Caco-2 (cell line): Measurements from ENCODE around the gene ASB1. TPM values are rescaled to one million over a fixed set of nuclear protein-coding genes. Genes with fewer than 3 reads are reported as not detected.

ENCODE experiments used
- BruUV-seq: library from RNA; stranded (reverse); fragments of 400-500 nt; replicated peaks from 2 replicates; lab custom pipeline; 2021; lab: Mats Ljungman, UMichigan
- CTCF ChIA-PET: fragments of 300-600 bp; sonication (Branson Sonifier 250); formaldehyde crosslinking; loops from one replicate; lab custom pipeline; 2022; ENCODE audit warnings: antibody characterized with exemption; lab: Charles Lee
- POLR2A ChIA-PET: fragments of 300-600 bp; sonication (Branson Sonifier 250); formaldehyde crosslinking; loops from one replicate; lab custom pipeline; 2022; ENCODE audit warnings: antibody characterized with exemption; lab: Charles Lee
- DNase-seq, 2 experiments: peaks; one replicate each; pipeline versions ENCODE4 v3.0.0 to v3.0.0-alpha.2; 2020 to 2022
- H3K27me3 ChIP-seq: replicated peaks from 2 replicates; pipeline ENCODE4 v1.6.0; 2011; ENCODE audit warnings: low read length; ENCODE audit not compliant: control insufficient read depth, insufficient read depth
- H3K36me3 ChIP-seq: 2 replicates; pipeline ENCODE4 v1.5.1; 2011; ENCODE audit warnings: low read length; ENCODE audit not compliant: control insufficient read depth, insufficient read depth
- H3K4me1 ChIP-seq: fragments of 250-450 bp; sonication (Bioruptor Pico); 2 replicates; pipeline ENCODE4 v1.5.1; 2020; ENCODE audit warnings: mild to moderate bottlenecking
- H3K4me3 ChIP-seq: 2 replicates; pipeline ENCODE4 v1.5.1; 2011; ENCODE audit warnings: low read depth, mild to moderate bottlenecking, control low read depth, low read length
- H3K9me3 ChIP-seq: fragments of 250-450 bp; sonication (Bioruptor Pico); 2 replicates; pipeline ENCODE4 v1.5.1; 2020; ENCODE audit warnings: mild to moderate bottlenecking, moderate library complexity
- H3K27ac Mint-ChIP-seq: one replicate; pipeline ENCODE4 v1.8.0; 2022; ENCODE audit warnings: mixed read lengths; ENCODE audit not compliant: unreplicated experiment
- H3K27me3 Mint-ChIP-seq: one replicate; pipeline ENCODE4 v1.8.0; 2022; ENCODE audit warnings: mixed read lengths; ENCODE audit not compliant: insufficient read depth, unreplicated experiment
- H3K36me3 Mint-ChIP-seq: one replicate; pipeline ENCODE4 v1.8.0; 2022; ENCODE audit warnings: mild to moderate bottlenecking, mixed read lengths; ENCODE audit not compliant: insufficient read depth, unreplicated experiment
- H3K4me1 Mint-ChIP-seq: one replicate; pipeline ENCODE4 v1.8.0; 2022; ENCODE audit warnings: low read depth, mixed read lengths; ENCODE audit not compliant: unreplicated experiment
- H3K4me3 Mint-ChIP-seq: one replicate; pipeline ENCODE4 v1.8.0; 2022; ENCODE audit warnings: mild to moderate bottlenecking, moderate library complexity, mixed read lengths; ENCODE audit not compliant: unreplicated experiment
- H3K9me3 Mint-ChIP-seq: one replicate; pipeline ENCODE4 v1.8.0; 2022; ENCODE audit warnings: mixed read lengths; ENCODE audit not compliant: unreplicated experiment
- intact Hi-C: fragments of 100-400 bp; cut with micrococcal nuclease; formaldehyde crosslinking; loops from one replicate; pipeline ENCODE4 v1.10.0; 2022; ENCODE audit not compliant: unreplicated experiment
- total RNA-seq: library from RNA; stranded (reverse); gene quantifications from 2 replicates; pipeline ENCODE4 v1.2.3, GENCODE V29; 2022
- TF ChIP-seq, protein P1 (sequence below), 2 experiments: fragments of 200-600 bp in 1 of 2; IDR thresholded peaks; 1 replicate in 1 of 2; 2 replicates in 1 of 2; pipeline versions ENCODE4 v1.5.1 to v1.8.0; 2011 to 2022; ENCODE audit warnings: antibody characterized with exemption in 1 of 2, control low read depth in 1 of 2, inconsistent platforms in 1 of 2, low read depth in 1 of 2, low read length in 1 of 2, mild to moderate bottlenecking in 1 of 2, moderate library complexity in 1 of 2; ENCODE audit not compliant: insufficient read depth in 1 of 2, severe bottlenecking in 1 of 2, unreplicated experiment in 1 of 2

ASB1 gene
- total RNA-seq, 1 experiment from 2014 or later, result 16.9 TPM

DNA sequence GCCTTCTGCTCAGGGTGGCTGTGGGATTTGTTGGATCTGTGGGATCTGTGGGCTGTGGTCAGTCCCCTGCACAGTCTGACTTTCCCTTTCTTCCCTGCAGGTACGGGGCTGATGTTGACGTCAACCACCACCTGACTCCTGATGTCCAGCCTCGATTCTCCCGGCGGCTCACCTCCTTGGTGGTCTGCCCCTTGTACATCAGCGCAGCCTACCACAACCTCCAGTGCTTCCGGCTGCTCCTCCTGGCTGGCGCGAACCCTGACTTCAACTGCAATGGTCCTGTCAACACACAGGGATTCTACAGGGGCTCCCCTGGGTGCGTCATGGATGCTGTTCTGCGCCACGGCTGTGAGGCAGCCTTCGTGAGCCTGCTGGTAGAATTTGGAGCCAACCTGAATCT, 17.5 kb downstream of the ASB1 start:
- Mint-ChIP-seq H3K4me3 (no peak overlapping the region), H3K27me3 (no peaks in the 10 kb centered on the region), H3K4me1 (no peaks in the 10 kb centered on the region), H3K9me3 (no peaks in the 10 kb centered on the region), H3K36me3 (peaks cover 30% of the 10 kb centered on the region), H3K27ac (no peak overlapping the region)
- H3K4me1 ChIP-seq, result no peaks in the 10 kb centered on the region
- H3K9me3 ChIP-seq, result no peaks in the 10 kb centered on the region
- no TSS peak for BruUV-seq
- peaks cover 1% of the 10 kb centered on the region; the same call in 1 of the 2 replicates for H3K36me3 ChIP-seq
- POLR2A ChIA-PET, result no interaction called here
- intact Hi-C loops, result no loop called here
- no peak overlapping the region for H3K4me3 ChIP-seq
- no peaks in the 10 kb centered on the region for H3K27me3 ChIP-seq
- TF ChIP-seq, protein P1, sequence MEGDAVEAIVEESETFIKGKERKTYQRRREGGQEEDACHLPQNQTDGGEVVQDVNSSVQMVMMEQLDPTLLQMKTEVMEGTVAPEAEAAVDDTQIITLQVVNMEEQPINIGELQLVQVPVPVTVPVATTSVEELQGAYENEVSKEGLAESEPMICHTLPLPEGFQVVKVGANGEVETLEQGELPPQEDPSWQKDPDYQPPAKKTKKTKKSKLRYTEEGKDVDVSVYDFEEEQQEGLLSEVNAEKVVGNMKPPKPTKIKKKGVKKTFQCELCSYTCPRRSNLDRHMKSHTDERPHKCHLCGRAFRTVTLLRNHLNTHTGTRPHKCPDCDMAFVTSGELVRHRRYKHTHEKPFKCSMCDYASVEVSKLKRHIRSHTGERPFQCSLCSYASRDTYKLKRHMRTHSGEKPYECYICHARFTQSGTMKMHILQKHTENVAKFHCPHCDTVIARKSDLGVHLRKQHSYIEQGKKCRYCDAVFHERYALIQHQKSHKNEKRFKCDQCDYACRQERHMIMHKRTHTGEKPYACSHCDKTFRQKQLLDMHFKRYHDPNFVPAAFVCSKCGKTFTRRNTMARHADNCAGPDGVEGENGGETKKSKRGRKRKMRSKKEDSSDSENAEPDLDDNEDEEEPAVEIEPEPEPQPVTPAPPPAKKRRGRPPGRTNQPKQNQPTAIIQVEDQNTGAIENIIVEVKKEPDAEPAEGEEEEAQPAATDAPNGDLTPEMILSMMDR (IDR thresholded peaks at IDR 0.05; ENCODE audit: insufficient read depth in 1 of 2, low read depth in 1 of 2, low read length in 1 of 2, severe bottlenecking in 1 of 2, unreplicated experiment in 1 of 2), result no peak
- CTCF ChIA-PET, result no interaction called here
- no peak for DNase-seq

DNA sequence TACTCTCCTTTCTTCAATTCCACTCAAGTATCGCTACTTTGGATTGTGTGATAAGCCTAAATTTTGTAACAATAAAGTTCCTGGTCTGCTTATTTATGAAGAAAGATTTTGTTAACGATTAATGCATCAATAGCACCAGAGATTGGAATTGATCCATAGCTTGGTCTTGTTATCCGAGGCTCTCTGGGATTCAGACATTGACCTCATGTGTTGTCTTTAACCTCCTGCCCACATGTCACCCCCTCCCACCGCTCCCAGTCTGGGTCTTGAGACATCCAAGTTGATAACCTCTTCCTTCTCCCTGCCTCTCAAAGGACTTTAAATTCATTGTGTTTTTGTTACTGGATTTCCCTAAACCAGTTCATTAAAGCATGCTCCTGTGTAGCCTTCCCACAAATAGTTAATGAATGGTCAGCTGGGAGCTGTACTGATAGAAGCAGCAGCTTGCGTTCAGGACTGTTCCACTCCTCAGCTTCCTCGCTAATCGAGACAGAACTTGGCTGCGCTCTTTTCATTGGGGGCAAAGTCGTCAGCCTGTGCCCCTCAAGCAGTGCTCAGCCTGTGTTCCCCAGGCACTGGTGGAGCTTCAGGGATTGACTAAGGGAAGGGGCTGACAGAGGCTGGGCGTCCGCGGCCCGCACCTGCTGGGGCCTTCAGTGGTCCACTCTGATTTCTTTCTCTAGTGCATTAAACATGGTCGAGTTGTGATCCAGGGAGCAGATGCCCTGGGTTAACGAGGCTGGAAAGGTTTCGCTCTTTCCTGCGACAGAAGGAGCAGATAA, 18.9 kb downstream of the ASB1 start:
- H3K27ac Mint-ChIP-seq, result no peak overlapping the region
- CTCF ChIA-PET, result no interaction called here

DNA sequence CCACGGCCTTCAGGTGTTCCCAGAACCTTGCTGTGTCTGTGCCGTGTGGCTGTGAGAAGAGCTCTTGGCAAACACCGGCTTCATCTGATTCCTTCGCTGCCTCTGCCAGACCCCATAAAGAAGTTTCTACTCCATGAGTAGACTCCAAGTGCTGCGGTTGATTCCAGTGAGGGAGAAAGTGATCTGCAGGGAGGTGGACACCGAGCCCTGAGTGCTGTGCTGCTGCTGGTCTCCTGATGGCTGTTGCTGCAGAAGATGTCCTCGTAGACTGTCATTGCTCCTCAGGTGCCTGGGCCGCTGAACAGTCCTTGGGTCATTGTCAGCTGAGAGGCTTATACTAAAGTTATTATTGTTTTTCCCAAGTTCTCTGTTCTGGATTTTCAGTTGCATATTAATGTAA, 19.6 kb downstream of the ASB1 start:
- Mint-ChIP-seq H3K9me3 (no peaks in the 10 kb centered on the region), H3K27ac (no peak overlapping the region), H3K27me3 (no peaks in the 10 kb centered on the region), H3K4me3 (no peak overlapping the region), H3K4me1 (no peaks in the 10 kb centered on the region), H3K36me3 (peaks cover 33% of the 10 kb centered on the region)
- ChIA-PET POLR2A (no interaction called here), CTCF (no interaction called here)
- Histone ChIP-seq H3K36me3 (peaks cover 2% of the 10 kb centered on the region), H3K4me3 (no peak overlapping the region), H3K9me3 (no peaks in the 10 kb centered on the region), H3K27me3 (no peaks in the 10 kb centered on the region), H3K4me1 (no peaks in the 10 kb centered on the region)
- TF ChIP-seq, protein P1 (IDR thresholded peaks at IDR 0.05; ENCODE audit: insufficient read depth in 1 of 2, low read depth in 1 of 2, low read length in 1 of 2, severe bottlenecking in 1 of 2, unreplicated experiment in 1 of 2), result no peak
- intact Hi-C loops, result no loop called here
- BruUV-seq, result no TSS peak
- no peak for DNase-seq

More for the DNA sequence above, 18.9 kb downstream of the ASB1 start:
- intact Hi-C loops, result no loop called here
- Mint-ChIP-seq H3K4me3 (no peak overlapping the region), H3K9me3 (no peaks in the 10 kb centered on the region), H3K27me3 (no peaks in the 10 kb centered on the region), H3K36me3 (peaks cover 35% of the 10 kb centered on the region), H3K4me1 (no peaks in the 10 kb centered on the region)
- TF ChIP-seq, protein P1 (IDR thresholded peaks at IDR 0.05; ENCODE audit: insufficient read depth in 1 of 2, low read depth in 1 of 2, low read length in 1 of 2, severe bottlenecking in 1 of 2, unreplicated experiment in 1 of 2), result no peak
- no TSS peak for BruUV-seq
- no peaks in the 10 kb centered on the region for H3K4me1 ChIP-seq
- no peak for DNase-seq
- no peaks in the 10 kb centered on the region for H3K9me3 ChIP-seq
- POLR2A ChIA-PET, result no interaction called here
- no peaks in the 10 kb centered on the region for H3K27me3 ChIP-seq
- no peak overlapping the region for H3K4me3 ChIP-seq
- peaks cover 2% of the 10 kb centered on the region for H3K36me3 ChIP-seq
